Adipocyte (in vitro differentiated cells): Measurements from ENCODE around the gene CHST11.
"Not testable (repeated sequence)": the region's sequence is repeated elsewhere in the genome, so short reads cannot be mapped to it uniquely, and the experiment has no call there.

Source experiments
- DNase-seq: peaks from one replicate; pipeline ENCODE4 v3.0.0-alpha.2; 2015; ENCODE audit warnings: low read depth
- H3K27me3 ChIP-seq: replicated peaks from 2 replicates; pipeline ENCODE4 v1.7.0; 2013; ENCODE audit warnings: mild to moderate bottlenecking, low read length, moderate library complexity; ENCODE audit not compliant: control insufficient read depth, insufficient read depth
- H3K36me3 ChIP-seq: 2 replicates; pipeline ENCODE4 v1.7.0; 2013; ENCODE audit warnings: low read length, mild to moderate bottlenecking, moderate library complexity; ENCODE audit not compliant: control insufficient read depth, insufficient read depth, severe bottlenecking
- H3K4me1 ChIP-seq: 2 replicates; pipeline ENCODE4 v1.7.0; 2013; ENCODE audit warnings: mild to moderate bottlenecking, low read length, moderate library complexity; ENCODE audit not compliant: control insufficient read depth, insufficient read depth
- H3K4me3 ChIP-seq: 2 replicates; pipeline ENCODE4 v1.7.0; 2013; ENCODE audit warnings: mild to moderate bottlenecking, low read length, moderate library complexity
- H3K9ac ChIP-seq: 2 replicates; pipeline ENCODE4 v1.7.0; 2013; ENCODE audit warnings: mild to moderate bottlenecking, low read length, moderate library complexity
- H3K9me3 ChIP-seq: 2 replicates; pipeline ENCODE4 v1.7.0; 2013; ENCODE audit warnings: mild to moderate bottlenecking, low read length, moderate library complexity; ENCODE audit not compliant: control insufficient read depth

The CHST11 gene

GRCh38 chr12:104802208-104802607, 345.5 kb downstream of the CHST11 start:
- H3K9me3 ChIP-seq, result no peaks in the 10 kb centered on the region
- no peak overlapping the region for H3K4me3 ChIP-seq
- no peak overlapping the region for H3K9ac ChIP-seq
- H3K36me3 ChIP-seq, result no peaks in the 10 kb centered on the region
- DNase-seq, result no peak
- no peaks in the 10 kb centered on the region for H3K27me3 ChIP-seq
- peaks cover 20% of the 10 kb centered on the region for H3K4me1 ChIP-seq

DNA sequence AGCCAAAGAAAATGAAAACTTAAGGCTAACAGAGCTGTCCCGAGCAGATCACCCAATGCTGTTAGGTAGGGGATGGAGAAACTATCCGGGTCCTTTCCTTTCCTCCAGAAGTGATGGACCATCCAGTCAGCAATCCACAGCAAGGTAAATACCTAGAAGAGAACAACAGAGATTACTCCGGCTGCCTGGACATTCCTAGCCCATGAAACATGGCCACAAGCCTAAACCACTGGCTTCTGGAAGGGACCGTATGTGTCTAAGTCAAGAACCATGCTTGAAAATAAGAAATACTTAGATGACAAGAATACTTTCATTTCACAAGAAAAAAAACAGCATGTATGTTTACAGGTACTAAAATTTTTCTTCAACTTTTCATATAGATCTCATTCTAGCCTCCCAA, 348.4 kb downstream of the CHST11 start:
- Histone ChIP-seq H3K4me3 (peak overlapping the region; percentile 5), H3K9ac (no peak overlapping the region), H3K36me3 (no peaks in the 10 kb centered on the region), H3K27me3 (no peaks in the 10 kb centered on the region), H3K4me1 (peaks cover 15% of the 10 kb centered on the region), H3K9me3 (no peaks in the 10 kb centered on the region)
- peak; percentile 48 for DNase-seq

DNA sequence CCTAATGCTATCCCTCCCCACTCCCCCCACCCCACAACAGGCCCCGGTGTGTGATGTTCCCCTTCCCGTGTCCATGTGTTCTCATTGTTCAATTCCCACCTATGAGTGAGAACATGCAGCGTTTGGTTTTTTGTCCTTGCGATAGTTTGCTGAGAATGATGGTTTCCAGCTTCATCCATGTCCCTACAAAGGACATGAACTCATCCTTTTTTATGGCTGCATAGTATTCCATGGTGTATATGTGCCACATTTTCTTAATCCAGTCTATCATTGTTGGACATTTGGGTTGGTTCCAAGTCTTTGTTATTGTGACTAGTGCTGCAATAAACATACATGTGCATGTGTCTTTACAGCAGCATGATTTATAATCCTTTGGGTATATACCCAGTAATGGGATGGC, 349.4 kb downstream of the CHST11 start:
- not testable (repeated sequence) for H3K27me3 ChIP-seq, DNase-seq

GRCh38 chr12:104809251-104809650, 352.5 kb downstream of the CHST11 start:
- no peaks in the 10 kb centered on the region for H3K9me3 ChIP-seq
- H3K36me3 ChIP-seq, result peaks cover 2% of the 10 kb centered on the region
- no peaks in the 10 kb centered on the region for H3K27me3 ChIP-seq
- no peak for DNase-seq
- H3K9ac ChIP-seq, result no peak overlapping the region
- H3K4me3 ChIP-seq, result no peak overlapping the region
- H3K4me1 ChIP-seq, result peaks cover 8% of the 10 kb centered on the region

More for the DNA sequence above, 349.4 kb downstream of the CHST11 start:
- not testable (repeated sequence) for H3K36me3 ChIP-seq, H3K9me3 ChIP-seq, H3K4me3 ChIP-seq, H3K4me1 ChIP-seq, H3K9ac ChIP-seq

GRCh38 chr12:104809706-104810385, 353.1 kb downstream of the CHST11 start:
- Histone ChIP-seq H3K9me3 (no peaks in the 10 kb centered on the region), H3K36me3 (peaks cover 4% of the 10 kb centered on the region), H3K27me3 (no peaks in the 10 kb centered on the region), H3K4me3 (no peak overlapping the region), H3K4me1 (peaks cover 8% of the 10 kb centered on the region), H3K9ac (no peak overlapping the region)
- DNase-seq, result no peak
